H9 (cell line): ENCODE measurements around the gene APOC1. TPM values are rescaled to one million over a fixed set of nuclear protein-coding genes. Genes with fewer than 3 reads are reported as not detected.

Experiments
- DNase-seq: peaks from one replicate; pipeline ENCODE4 v3.0.0-alpha.2; 2017
- H2AFZ ChIP-seq: one replicate; pipeline ENCODE4 v1.6.1; 2013; ENCODE audit warnings: mild to moderate bottlenecking, low read length, control low read depth, moderate library complexity
- H2AK5ac ChIP-seq: 2 replicates; pipeline ENCODE4 v1.6.1; 2013; ENCODE audit warnings: low read length, control low read depth, mixed read lengths; ENCODE audit not compliant: insufficient read length
- H2BK120ac ChIP-seq: one replicate; pipeline ENCODE4 v1.6.1; 2013; ENCODE audit warnings: low read depth, mild to moderate bottlenecking, low read length, control low read depth, inconsistent platforms; ENCODE audit not compliant: poor library complexity, severe bottlenecking
- H2BK12ac ChIP-seq: 2 replicates; pipeline ENCODE4 v1.6.1; 2013; ENCODE audit warnings: low read length, control low read depth, mixed read lengths, low read depth; ENCODE audit not compliant: insufficient read length
- H2BK15ac ChIP-seq: 2 replicates; pipeline ENCODE4 v1.6.1; 2013; ENCODE audit warnings: low read depth, low read length, control low read depth
- H2BK20ac ChIP-seq: one replicate; pipeline ENCODE4 v1.6.1; 2013; ENCODE audit warnings: low read depth, mild to moderate bottlenecking, low read length, control low read depth, inconsistent platforms; ENCODE audit not compliant: poor library complexity, severe bottlenecking
- H2BK5ac ChIP-seq: 2 replicates; pipeline ENCODE4 v1.6.1; 2013; ENCODE audit warnings: low read length, control low read depth, mixed read lengths; ENCODE audit not compliant: insufficient read length
- H3K14ac ChIP-seq: 2 replicates; pipeline ENCODE4 v1.6.1; 2013; ENCODE audit warnings: low read length, control low read depth; ENCODE audit not compliant: insufficient read depth
- H3K18ac ChIP-seq: 2 replicates; pipeline ENCODE4 v1.6.1; 2013; ENCODE audit warnings: low read depth, mild to moderate bottlenecking, mixed read lengths, low read length, control low read depth; ENCODE audit not compliant: insufficient read length
- H3K23ac ChIP-seq: 2 replicates; pipeline ENCODE4 v1.6.1; 2013; ENCODE audit warnings: low read length, control low read depth, mixed read lengths, low read depth; ENCODE audit not compliant: insufficient read length
- H3K23me2 ChIP-seq: 2 replicates; pipeline ENCODE4 v1.6.1; 2013; ENCODE audit warnings: low read depth, mild to moderate bottlenecking, mixed read lengths, low read length, control low read depth; ENCODE audit not compliant: insufficient read length, poor library complexity, severe bottlenecking
- H3K27ac ChIP-seq: 2 replicates; pipeline ENCODE4 v1.5.1; 2013; ENCODE audit warnings: low read length, control low read depth, mixed read lengths, low read depth; ENCODE audit not compliant: insufficient read length
- H3K27me3 ChIP-seq: 2 replicates; pipeline ENCODE4 v1.6.1; 2013; ENCODE audit warnings: low read length, control low read depth, inconsistent platforms; ENCODE audit not compliant: insufficient read depth
- H3K4ac ChIP-seq: 2 replicates; pipeline ENCODE4 v1.6.1; 2013; ENCODE audit warnings: low read depth, mild to moderate bottlenecking, control low read depth, inconsistent platforms, low read length, moderate library complexity
- H3K4me1 ChIP-seq: 2 replicates; pipeline ENCODE4 v1.6.1; 2013; ENCODE audit warnings: low read length, control low read depth, inconsistent platforms; ENCODE audit not compliant: insufficient read depth
- H3K4me2 ChIP-seq: 2 replicates; pipeline ENCODE4 v1.6.1; 2013; ENCODE audit warnings: low read length, control low read depth, mixed read lengths; ENCODE audit not compliant: insufficient read length, insufficient read depth
- H3K56ac ChIP-seq: 2 replicates; pipeline ENCODE4 v1.6.1; 2013; ENCODE audit warnings: low read depth, mild to moderate bottlenecking, mixed read lengths, low read length, control low read depth; ENCODE audit not compliant: insufficient read length
- H3K79me1 ChIP-seq: 2 replicates; pipeline ENCODE4 v1.6.1; 2013; ENCODE audit warnings: low read depth, mild to moderate bottlenecking, moderate library complexity, low read length, control low read depth, inconsistent platforms; ENCODE audit not compliant: insufficient read depth, poor library complexity, severe bottlenecking
- H3K79me2 ChIP-seq: 2 replicates; pipeline ENCODE4 v1.6.1; 2013; ENCODE audit warnings: low read length, control low read depth, inconsistent platforms; ENCODE audit not compliant: insufficient read depth
- H3K9ac ChIP-seq: 2 replicates; pipeline ENCODE4 v1.6.1; 2013; ENCODE audit warnings: low read length, control low read depth, mixed read lengths; ENCODE audit not compliant: insufficient read length; ENCODE audit errors: extremely low read depth
- H3K9me3 ChIP-seq: one replicate; pipeline ENCODE4 v1.6.1; 2013; ENCODE audit warnings: low read depth, low read length, inconsistent platforms; ENCODE audit not compliant: control insufficient read depth
- H3T11ph ChIP-seq: one replicate; pipeline ENCODE4 v1.6.1; 2013; ENCODE audit warnings: mild to moderate bottlenecking, low read length, control low read depth, inconsistent platforms
- H4K20me1 ChIP-seq: one replicate; pipeline ENCODE4 v1.6.1; 2013; ENCODE audit not compliant: control insufficient read depth, insufficient read length, insufficient read depth
- H4K5ac ChIP-seq: 2 replicates; pipeline ENCODE4 v1.6.1; 2013; ENCODE audit warnings: low read depth, mild to moderate bottlenecking, mixed read lengths, low read length, control low read depth; ENCODE audit not compliant: insufficient read length
- H4K8ac ChIP-seq: replicated peaks from 2 replicates; pipeline ENCODE4 v1.6.1; 2013; ENCODE audit warnings: low read length, control low read depth, mixed read lengths, low read depth; ENCODE audit not compliant: insufficient read length
- H4K91ac ChIP-seq: 2 replicates; pipeline ENCODE4 v1.6.1; 2013; ENCODE audit warnings: low read depth, mild to moderate bottlenecking, moderate library complexity, mixed read lengths, low read length, control low read depth; ENCODE audit not compliant: insufficient read length
- H3K27ac Mint-ChIP-seq, 3 experiments: 2 replicates in 2 of 3; 3 replicates in 1 of 3; pipeline ENCODE4 v1.8.0; 2020 to 2021; ENCODE audit warnings: mixed read lengths in 3 of 3, mild to moderate bottlenecking in 1 of 3, moderate library complexity in 1 of 3
- H3K27me3 Mint-ChIP-seq: 2 replicates; pipeline ENCODE4 v1.8.0; 2021; ENCODE audit warnings: low read depth, mild to moderate bottlenecking, moderate library complexity, mixed read lengths
- H3K36me3 Mint-ChIP-seq, 3 experiments: 2 replicates in 2 of 3; 3 replicates in 1 of 3; pipeline ENCODE4 v1.8.0; 2020 to 2021; ENCODE audit warnings: low read depth in 3 of 3, mixed read lengths in 3 of 3; ENCODE audit not compliant: insufficient read depth in 1 of 3
- H3K4me1 Mint-ChIP-seq, 2 experiments: 2 replicates each; pipeline ENCODE4 v1.8.0; 2020; ENCODE audit warnings: mixed read lengths in 2 of 2
- H3K4me3 Mint-ChIP-seq, 2 experiments: 2 replicates in 1 of 2; 3 replicates in 1 of 2; pipeline ENCODE4 v1.8.0; 2020 to 2021; ENCODE audit warnings: mild to moderate bottlenecking in 2 of 2, mixed read lengths in 2 of 2, moderate library complexity in 1 of 2
- H3K9me3 Mint-ChIP-seq, 2 experiments: 2 replicates in 1 of 2; 3 replicates in 1 of 2; pipeline ENCODE4 v1.8.0; 2020; ENCODE audit warnings: mild to moderate bottlenecking in 2 of 2, mixed read lengths in 2 of 2, moderate library complexity in 1 of 2
- WGBS: extraction: QIAGEN DNeasy Blood & Tissue Kit; methylation state at CpG from one replicate; pipeline ENCODE4 v1.1.7; 2013; ENCODE audit warnings: missing lambda C conversion rate, low lambda C conversion rate, mixed read lengths; ENCODE audit not compliant: insufficient read length; ENCODE audit errors: extremely low coverage; 5-methylcytosine and 5-hydroxymethylcytosine counted together
- total RNA-seq: library from RNA; stranded (reverse); gene quantifications from 2 replicates; pipeline ENCODE4 v1.2.1, GENCODE V29; 2021
- TF ChIP-seq, protein P1 (sequence below): fragments of 200-600 bp; sonication (generic); conservative IDR thresholded peaks from 3 replicates; pipeline ENCODE4 v1.8.0; 2021; ENCODE audit warnings: antibody characterized with exemption, mild to moderate bottlenecking

The APOC1 gene
- total RNA-seq, 1 experiment from 2014 or later, result 78.1 TPM

DNA sequence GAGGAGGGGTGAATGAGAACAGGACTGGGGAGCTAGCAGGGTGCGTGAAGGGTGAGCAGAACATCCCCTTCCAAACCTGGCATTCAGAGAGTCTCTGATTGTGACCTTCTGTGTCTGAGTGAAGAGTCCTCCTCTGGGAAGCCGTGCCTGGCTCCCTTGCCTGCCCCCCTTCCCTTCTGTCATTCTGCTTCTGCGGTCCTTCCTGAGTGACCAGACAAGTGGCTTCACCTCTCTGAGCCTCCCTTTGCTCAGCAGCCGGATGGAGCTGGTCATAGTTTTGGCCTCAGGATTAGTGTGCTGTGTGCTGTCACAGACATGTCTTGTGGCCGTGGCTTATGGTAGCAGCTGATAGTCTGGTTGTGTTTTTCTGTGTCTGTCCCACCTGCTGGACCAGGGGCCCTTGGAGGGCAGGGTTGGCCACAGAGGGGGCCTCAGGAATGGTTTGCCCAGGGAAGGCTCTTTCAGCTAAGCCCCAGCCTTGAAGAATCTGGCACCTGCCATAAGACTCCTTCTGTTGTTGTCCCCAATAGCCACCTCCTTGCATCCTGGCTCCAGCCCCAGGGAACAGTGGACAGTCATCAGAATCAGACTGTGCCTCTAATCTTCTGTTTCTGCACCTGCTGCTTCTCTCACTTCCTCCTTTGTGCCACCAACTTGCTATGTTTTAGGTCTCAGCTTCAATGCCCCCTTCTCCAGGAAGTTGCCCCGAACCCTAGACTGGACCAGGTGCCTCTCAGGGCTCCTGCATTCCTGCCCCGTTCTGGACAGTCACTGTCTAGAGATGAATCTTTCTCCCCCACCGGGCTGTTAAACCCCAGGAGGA is 46.7 kb downstream of the APOC1 start:
- Histone ChIP-seq H3K9ac (no peak overlapping the region), H3K27me3 (no peaks in the 10 kb centered on the region), H3K18ac (no peak overlapping the region), H2AK5ac (no peak overlapping the region), H2AFZ (no peak overlapping the region), H2BK5ac (no peak overlapping the region), H3K9me3 (no peaks in the 10 kb centered on the region), H3K4me1 (no peaks in the 10 kb centered on the region), H3K14ac (no peak overlapping the region; the same call in 1 of the 2 replicates), H3K79me2 (peaks cover 30% of the 10 kb centered on the region; the same call in 1 of the 2 replicates), H2BK20ac (no peak overlapping the region), H2BK12ac (no peak overlapping the region), H4K20me1 (peaks cover 3% of the 10 kb centered on the region), H3K56ac (no peak overlapping the region), H4K8ac (no peak overlapping the region), H2BK15ac (no peak overlapping the region), H3K79me1 (peaks cover 12% of the 10 kb centered on the region), H2BK120ac (no peak overlapping the region), H3T11ph (no peak overlapping the region), H3K27ac (no peak overlapping the region), H4K91ac (no peak overlapping the region), H4K5ac (no peak overlapping the region), H3K23ac (no peak overlapping the region), H3K23me2 (peaks cover 2% of the 10 kb centered on the region), H3K4me2 (no peak overlapping the region), H3K4ac (no peak overlapping the region)
- no peak for DNase-seq
- TF ChIP-seq, protein P1, sequence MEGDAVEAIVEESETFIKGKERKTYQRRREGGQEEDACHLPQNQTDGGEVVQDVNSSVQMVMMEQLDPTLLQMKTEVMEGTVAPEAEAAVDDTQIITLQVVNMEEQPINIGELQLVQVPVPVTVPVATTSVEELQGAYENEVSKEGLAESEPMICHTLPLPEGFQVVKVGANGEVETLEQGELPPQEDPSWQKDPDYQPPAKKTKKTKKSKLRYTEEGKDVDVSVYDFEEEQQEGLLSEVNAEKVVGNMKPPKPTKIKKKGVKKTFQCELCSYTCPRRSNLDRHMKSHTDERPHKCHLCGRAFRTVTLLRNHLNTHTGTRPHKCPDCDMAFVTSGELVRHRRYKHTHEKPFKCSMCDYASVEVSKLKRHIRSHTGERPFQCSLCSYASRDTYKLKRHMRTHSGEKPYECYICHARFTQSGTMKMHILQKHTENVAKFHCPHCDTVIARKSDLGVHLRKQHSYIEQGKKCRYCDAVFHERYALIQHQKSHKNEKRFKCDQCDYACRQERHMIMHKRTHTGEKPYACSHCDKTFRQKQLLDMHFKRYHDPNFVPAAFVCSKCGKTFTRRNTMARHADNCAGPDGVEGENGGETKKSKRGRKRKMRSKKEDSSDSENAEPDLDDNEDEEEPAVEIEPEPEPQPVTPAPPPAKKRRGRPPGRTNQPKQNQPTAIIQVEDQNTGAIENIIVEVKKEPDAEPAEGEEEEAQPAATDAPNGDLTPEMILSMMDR, result no peak
- no peaks in the 10 kb centered on the region for H3K27me3 Mint-ChIP-seq
- no peaks in the 10 kb centered on the region for H3K9me3 Mint-ChIP-seq
- peak overlapping the region in 1 of 3 experiments; percentile 83; a peak in 2 of 7 replicates for H3K27ac Mint-ChIP-seq
- peaks cover 16 to 41% (median 39%) of the 10 kb centered on the region in 3 experiments; a peak in 6 of 7 replicates for H3K36me3 Mint-ChIP-seq
- WGBS, result no CpG with 5 or more reads among the region's 8 CpGs
- peaks cover 8 to 15% of the 10 kb centered on the region in 2 experiments for H3K4me1 Mint-ChIP-seq
- H3K4me3 Mint-ChIP-seq, result no peak overlapping the region
